ENCODE results near the gene TACC3.

Gene TACC3

DNA sequence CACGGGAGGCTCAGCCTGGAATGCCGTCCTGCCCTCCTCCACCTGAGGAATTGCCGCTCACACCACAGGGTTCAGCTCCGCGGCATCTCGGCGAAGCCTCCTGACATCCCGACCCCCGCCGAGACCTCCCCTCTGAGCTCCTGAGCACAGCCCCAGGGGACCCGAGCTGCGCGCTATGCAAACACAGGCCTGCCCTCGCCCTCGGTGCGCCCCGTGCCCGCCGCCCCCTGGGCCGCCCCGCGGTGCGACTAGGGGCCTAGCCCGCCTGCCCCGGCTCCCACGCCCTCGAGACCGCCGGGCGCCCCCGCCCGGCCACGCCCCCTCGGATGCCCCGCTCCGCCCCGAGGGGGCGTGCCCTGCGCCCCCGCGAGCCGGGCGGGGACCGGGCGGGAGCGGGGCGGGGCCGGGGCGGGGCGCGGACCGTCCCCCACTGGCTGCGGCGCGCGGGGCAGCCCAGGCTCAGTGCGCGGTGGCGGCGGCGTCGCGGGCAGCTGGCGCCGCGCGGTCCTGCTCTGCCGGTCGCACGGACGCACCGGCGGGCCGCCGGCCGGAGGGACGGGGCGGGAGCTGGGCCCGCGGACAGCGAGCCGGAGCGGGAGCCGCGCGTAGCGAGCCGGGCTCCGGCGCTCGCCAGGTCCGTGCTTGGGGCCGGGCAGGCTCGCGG, 71.6 kb downstream of the TACC3 start, which contains the start of gene FGFR3 (continued):
- TF ChIP-seq, protein P1, sequence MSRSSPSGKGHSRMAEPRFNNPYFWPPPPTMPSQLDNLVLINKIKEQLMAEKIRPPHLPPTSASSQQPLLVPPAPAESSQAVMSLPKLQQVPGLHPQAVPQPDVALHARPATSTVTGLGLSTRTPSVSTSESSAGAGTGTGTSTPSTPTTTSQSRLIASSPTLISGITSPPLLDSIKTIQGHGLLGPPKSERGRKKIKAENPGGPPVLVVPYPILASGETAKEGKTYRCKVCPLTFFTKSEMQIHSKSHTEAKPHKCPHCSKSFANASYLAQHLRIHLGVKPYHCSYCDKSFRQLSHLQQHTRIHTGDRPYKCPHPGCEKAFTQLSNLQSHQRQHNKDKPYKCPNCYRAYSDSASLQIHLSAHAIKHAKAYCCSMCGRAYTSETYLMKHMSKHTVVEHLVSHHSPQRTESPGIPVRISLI (tag by site-specific recombination; IDR thresholded peaks at IDR 0.05), result no peak
- TF ChIP-seq GLIS1 (tag by site-specific recombination; IDR thresholded peaks at IDR 0.05) (peak; percentile 97), ZNF621 (tag by site-specific recombination; IDR thresholded peaks at IDR 0.05) (no peak), ZSCAN30 (tag by site-specific recombination; IDR thresholded peaks at IDR 0.05) (no peak), ZNF133 (tag by site-specific recombination; IDR thresholded peaks at IDR 0.05) (no peak), KLF1 (tag by site-specific recombination; IDR thresholded peaks at IDR 0.05) (peak; percentile 55; the same call in 1 of the 2 replicates), SALL2 (tag by site-specific recombination; IDR thresholded peaks at IDR 0.05; ENCODE audit: borderline replicate concordance) (no peak), ZNF37A (tag by site-specific recombination; IDR thresholded peaks at IDR 0.05) (peak; percentile 75; the same call in 1 of the 2 replicates), ZNF660 (tag by site-specific recombination; IDR thresholded peaks at IDR 0.05) (no peak), ZBTB8A (tag by site-specific recombination; IDR thresholded peaks at IDR 0.05) (peak; percentile 77), ZNF549 (tag by site-specific recombination; IDR thresholded peaks at IDR 0.05) (no peak), ZNF558 (tag by site-specific recombination; IDR thresholded peaks at IDR 0.05) (no peak), ZNF473 (tag by site-specific recombination; IDR thresholded peaks at IDR 0.05) (no peak), ZNF626 (tag by site-specific recombination; IDR thresholded peaks at IDR 0.05) (no peak), ZNF138 (tag by site-specific recombination; IDR thresholded peaks at IDR 0.05; ENCODE audit: borderline replicate concordance) (no peak), ZNF23 (tag by site-specific recombination; IDR thresholded peaks at IDR 0.05; ENCODE audit: borderline replicate concordance) (no peak), ZFHX2 (tag by site-specific recombination; conservative IDR thresholded peaks at IDR 0.05) (peak; percentile 61), ZIC2 (tag by site-specific recombination; IDR thresholded peaks at IDR 0.05) (peak; percentile 97)
- TF ChIP-seq, protein P2, sequence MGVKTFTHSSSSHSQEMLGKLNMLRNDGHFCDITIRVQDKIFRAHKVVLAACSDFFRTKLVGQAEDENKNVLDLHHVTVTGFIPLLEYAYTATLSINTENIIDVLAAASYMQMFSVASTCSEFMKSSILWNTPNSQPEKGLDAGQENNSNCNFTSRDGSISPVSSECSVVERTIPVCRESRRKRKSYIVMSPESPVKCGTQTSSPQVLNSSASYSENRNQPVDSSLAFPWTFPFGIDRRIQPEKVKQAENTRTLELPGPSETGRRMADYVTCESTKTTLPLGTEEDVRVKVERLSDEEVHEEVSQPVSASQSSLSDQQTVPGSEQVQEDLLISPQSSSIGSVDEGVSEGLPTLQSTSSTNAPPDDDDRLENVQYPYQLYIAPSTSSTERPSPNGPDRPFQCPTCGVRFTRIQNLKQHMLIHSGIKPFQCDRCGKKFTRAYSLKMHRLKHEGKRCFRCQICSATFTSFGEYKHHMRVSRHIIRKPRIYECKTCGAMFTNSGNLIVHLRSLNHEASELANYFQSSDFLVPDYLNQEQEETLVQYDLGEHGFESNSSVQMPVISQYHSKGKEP (tag by site-specific recombination; IDR thresholded peaks at IDR 0.05), result no peak
- TF ChIP-seq, protein P3, sequence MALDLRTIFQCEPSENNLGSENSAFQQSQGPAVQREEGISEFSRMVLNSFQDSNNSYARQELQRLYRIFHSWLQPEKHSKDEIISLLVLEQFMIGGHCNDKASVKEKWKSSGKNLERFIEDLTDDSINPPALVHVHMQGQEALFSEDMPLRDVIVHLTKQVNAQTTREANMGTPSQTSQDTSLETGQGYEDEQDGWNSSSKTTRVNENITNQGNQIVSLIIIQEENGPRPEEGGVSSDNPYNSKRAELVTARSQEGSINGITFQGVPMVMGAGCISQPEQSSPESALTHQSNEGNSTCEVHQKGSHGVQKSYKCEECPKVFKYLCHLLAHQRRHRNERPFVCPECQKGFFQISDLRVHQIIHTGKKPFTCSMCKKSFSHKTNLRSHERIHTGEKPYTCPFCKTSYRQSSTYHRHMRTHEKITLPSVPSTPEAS (tag by site-specific recombination; IDR thresholded peaks at IDR 0.05), result no peak
- TF ChIP-seq, protein P4, sequence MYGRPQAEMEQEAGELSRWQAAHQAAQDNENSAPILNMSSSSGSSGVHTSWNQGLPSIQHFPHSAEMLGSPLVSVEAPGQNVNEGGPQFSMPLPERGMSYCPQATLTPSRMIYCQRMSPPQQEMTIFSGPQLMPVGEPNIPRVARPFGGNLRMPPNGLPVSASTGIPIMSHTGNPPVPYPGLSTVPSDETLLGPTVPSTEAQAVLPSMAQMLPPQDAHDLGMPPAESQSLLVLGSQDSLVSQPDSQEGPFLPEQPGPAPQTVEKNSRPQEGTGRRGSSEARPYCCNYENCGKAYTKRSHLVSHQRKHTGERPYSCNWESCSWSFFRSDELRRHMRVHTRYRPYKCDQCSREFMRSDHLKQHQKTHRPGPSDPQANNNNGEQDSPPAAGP (tag by site-specific recombination; IDR thresholded peaks at IDR 0.05), result 0 out of 2 replicates have a peak, but pooled peaks have one; percentile 30

DNA sequence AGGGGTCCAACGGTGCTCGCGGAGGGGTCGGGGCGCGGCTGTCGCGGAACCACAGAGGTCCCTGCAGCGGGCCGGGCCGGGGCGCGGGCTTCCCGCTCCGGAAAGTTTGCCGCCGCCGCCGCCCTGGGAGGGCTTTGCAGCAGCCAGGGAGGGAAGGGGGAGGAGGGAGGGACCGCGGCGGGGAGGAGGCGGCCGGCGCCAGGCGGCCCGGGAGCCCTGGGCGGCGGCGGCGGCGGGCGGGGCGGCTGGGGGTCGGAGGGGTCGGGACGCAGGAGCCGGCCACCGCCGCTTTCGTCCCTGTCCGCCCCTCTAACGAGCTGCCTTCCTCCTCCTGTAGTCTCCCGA, 72.1 kb downstream of the TACC3 start:
- H3K36me3 ChIP-seq (ENCODE audit: control insufficient read depth in 2 of 2, insufficient read depth in 1 of 2, low read length in 2 of 2), result peaks cover 0 to 17% of the 10 kb centered on the region in 2 experiments; a peak in 1 of 3 replicates
- H3K4me1 ChIP-seq (ENCODE audit: control insufficient read depth, insufficient read depth, low read length), result no peaks in the 10 kb centered on the region
- CTCF ChIA-PET, result interaction anchor here (0.7 kb wide), 1 partner anchor 940 kb away, joined by 3 read pairs; no protein-coding TSS in a partner anchor
- H3K4me3 ChIP-seq (ENCODE audit: low read depth, low read length), result peak overlapping the region; percentile 63
- H3K27ac ChIP-seq (ENCODE audit: extremely low read depth, low read depth, low read length), result peak overlapping the region; percentile 69; the same call in 1 of the 2 replicates
- TF ChIP-seq ZNF10 (tag by site-specific recombination; IDR thresholded peaks at IDR 0.05) (no peak), ZIC2 (tag by site-specific recombination; IDR thresholded peaks at IDR 0.05) (no peak), EGR2 (tag by site-specific recombination; IDR thresholded peaks at IDR 0.05; ENCODE audit: low read depth) (no peak), ZNF211 (tag by site-specific recombination; IDR thresholded peaks at IDR 0.05; ENCODE audit: low read depth) (no peak)
- TF ChIP-seq, protein P5, sequence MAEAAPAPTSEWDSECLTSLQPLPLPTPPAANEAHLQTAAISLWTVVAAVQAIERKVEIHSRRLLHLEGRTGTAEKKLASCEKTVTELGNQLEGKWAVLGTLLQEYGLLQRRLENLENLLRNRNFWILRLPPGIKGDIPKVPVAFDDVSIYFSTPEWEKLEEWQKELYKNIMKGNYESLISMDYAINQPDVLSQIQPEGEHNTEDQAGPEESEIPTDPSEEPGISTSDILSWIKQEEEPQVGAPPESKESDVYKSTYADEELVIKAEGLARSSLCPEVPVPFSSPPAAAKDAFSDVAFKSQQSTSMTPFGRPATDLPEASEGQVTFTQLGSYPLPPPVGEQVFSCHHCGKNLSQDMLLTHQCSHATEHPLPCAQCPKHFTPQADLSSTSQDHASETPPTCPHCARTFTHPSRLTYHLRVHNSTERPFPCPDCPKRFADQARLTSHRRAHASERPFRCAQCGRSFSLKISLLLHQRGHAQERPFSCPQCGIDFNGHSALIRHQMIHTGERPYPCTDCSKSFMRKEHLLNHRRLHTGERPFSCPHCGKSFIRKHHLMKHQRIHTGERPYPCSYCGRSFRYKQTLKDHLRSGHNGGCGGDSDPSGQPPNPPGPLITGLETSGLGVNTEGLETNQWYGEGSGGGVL (tag by site-specific recombination; IDR thresholded peaks at IDR 0.05), result peak; percentile 27; the same call in 1 of the 2 replicates
- TF ChIP-seq, protein P6, sequence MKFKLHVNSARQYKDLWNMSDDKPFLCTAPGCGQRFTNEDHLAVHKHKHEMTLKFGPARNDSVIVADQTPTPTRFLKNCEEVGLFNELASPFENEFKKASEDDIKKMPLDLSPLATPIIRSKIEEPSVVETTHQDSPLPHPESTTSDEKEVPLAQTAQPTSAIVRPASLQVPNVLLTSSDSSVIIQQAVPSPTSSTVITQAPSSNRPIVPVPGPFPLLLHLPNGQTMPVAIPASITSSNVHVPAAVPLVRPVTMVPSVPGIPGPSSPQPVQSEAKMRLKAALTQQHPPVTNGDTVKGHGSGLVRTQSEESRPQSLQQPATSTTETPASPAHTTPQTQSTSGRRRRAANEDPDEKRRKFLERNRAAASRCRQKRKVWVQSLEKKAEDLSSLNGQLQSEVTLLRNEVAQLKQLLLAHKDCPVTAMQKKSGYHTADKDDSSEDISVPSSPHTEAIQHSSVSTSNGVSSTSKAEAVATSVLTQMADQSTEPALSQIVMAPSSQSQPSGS (tag by site-specific recombination; IDR thresholded peaks at IDR 0.05; ENCODE audit: low read depth), result no peak
- POLR2A ChIA-PET, result interaction anchor here (1.3 to 4.6 kb wide), 5 partner anchors 10 to 47 kb away, joined by 5 to 25 read pairs (median 5); no protein-coding TSS in a partner anchor
- H3K9me3 ChIP-seq (ENCODE audit: control insufficient read depth, insufficient read depth, low read depth, low read length), result no peaks in the 10 kb centered on the region

Measured in HEK293 (cell line).